ENCODE data around the gene DHX40.

GRCh38 chr17:59641799-59642484, 76.5 kb downstream of the DHX40 start:
- TF ChIP-seq, protein P1, sequence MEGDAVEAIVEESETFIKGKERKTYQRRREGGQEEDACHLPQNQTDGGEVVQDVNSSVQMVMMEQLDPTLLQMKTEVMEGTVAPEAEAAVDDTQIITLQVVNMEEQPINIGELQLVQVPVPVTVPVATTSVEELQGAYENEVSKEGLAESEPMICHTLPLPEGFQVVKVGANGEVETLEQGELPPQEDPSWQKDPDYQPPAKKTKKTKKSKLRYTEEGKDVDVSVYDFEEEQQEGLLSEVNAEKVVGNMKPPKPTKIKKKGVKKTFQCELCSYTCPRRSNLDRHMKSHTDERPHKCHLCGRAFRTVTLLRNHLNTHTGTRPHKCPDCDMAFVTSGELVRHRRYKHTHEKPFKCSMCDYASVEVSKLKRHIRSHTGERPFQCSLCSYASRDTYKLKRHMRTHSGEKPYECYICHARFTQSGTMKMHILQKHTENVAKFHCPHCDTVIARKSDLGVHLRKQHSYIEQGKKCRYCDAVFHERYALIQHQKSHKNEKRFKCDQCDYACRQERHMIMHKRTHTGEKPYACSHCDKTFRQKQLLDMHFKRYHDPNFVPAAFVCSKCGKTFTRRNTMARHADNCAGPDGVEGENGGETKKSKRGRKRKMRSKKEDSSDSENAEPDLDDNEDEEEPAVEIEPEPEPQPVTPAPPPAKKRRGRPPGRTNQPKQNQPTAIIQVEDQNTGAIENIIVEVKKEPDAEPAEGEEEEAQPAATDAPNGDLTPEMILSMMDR (optimal IDR thresholded peaks at IDR 0.05 in 1 of 3, IDR thresholded peaks at IDR 0.05 in 1 of 3, conservative IDR thresholded peaks at IDR 0.05 in 1 of 3; ENCODE audit: extremely low read depth in 1 of 3, insufficient read depth in 2 of 3, low read length in 3 of 3), result no peak
- no peak for TF ChIP-seq EZH2 (IDR thresholded peaks at IDR 0.05; ENCODE audit: low read length)
